ENCODE measurements around the gene DPH3.

Gene DPH3

GRCh38 chr3:16290827-16291196, 26.1 kb upstream of the DPH3 start:
- DNase-seq (ENCODE audit: low spot score), result no peak

GRCh38 chr3:16290007-16290826, 25.5 kb upstream of the DPH3 start:
- peak; percentile 38 for DNase-seq (ENCODE audit: low spot score)

GRCh38 chr3:16289144-16289889, 24.6 kb upstream of the DPH3 start:
- DNase-seq (ENCODE audit: low spot score), result no peak

GRCh38 chr3:16288664-16289063, 23.9 kb upstream of the DPH3 start:
- DNase-seq (ENCODE audit: low spot score), result no peak

GRCh38 chr3:16286751-16287543, 22.2 kb upstream of the DPH3 start:
- DNase-seq (ENCODE audit: low spot score), result no peak

GRCh38 chr3:16286161-16286560, 21.4 kb upstream of the DPH3 start:
- DNase-seq (ENCODE audit: low spot score), result no peak

GRCh38 chr3:16284633-16285032, 19.9 kb upstream of the DPH3 start:
- DNase-seq (ENCODE audit: low spot score), result no peak

- no peak for DNase-seq (ENCODE audit: low spot score)
Measured at GRCh38 chr3:16280671-16281070, 15.9 kb upstream of the DPH3 start.

- no peak for DNase-seq (ENCODE audit: low spot score)
Measured at GRCh38 chr3:16279010-16279801, 14.5 kb upstream of the DPH3 start.

GRCh38 chr3:16277471-16277870, 12.7 kb upstream of the DPH3 start:
- DNase-seq (ENCODE audit: low spot score), result no peak

- DNase-seq (ENCODE audit: low spot score), result no peak
Measured at GRCh38 chr3:16273867-16274266, 9.1 kb upstream of the DPH3 start.

- DNase-seq (ENCODE audit: low spot score), result no peak
Measured at GRCh38 chr3:16272588-16272987, 7.8 kb upstream of the DPH3 start.

GRCh38 chr3:16270855-16271254, 6.1 kb upstream of the DPH3 start:
- DNase-seq (ENCODE audit: low spot score), result no peak

GRCh38 chr3:16266714-16267113, 2.0 kb upstream of the DPH3 start:
- no peak for DNase-seq (ENCODE audit: low spot score)

- no peak for DNase-seq (ENCODE audit: low spot score)
Measured at GRCh38 chr3:16265455-16265786, 678 bp upstream of the DPH3 start.

- DNase-seq (ENCODE audit: low spot score), result no peak
Measured at GRCh38 chr3:16264174-16264707, 502 bp downstream of the DPH3 start.

- no peak for DNase-seq (ENCODE audit: low spot score)
Measured at GRCh38 chr3:16262174-16262573, 2.6 kb downstream of the DPH3 start.

GRCh38 chr3:16260046-16260445, 4.7 kb downstream of the DPH3 start:
- DNase-seq (ENCODE audit: low spot score), result no peak

GRCh38 chr3:16258866-16259265, 5.9 kb downstream of the DPH3 start:
- no peak for DNase-seq (ENCODE audit: low spot score)

- no peak for DNase-seq (ENCODE audit: low spot score)
Measured at GRCh38 chr3:16258177-16258576, 6.6 kb downstream of the DPH3 start.

GRCh38 chr3:16257309-16257708, 7.4 kb downstream of the DPH3 start:
- no peak for DNase-seq (ENCODE audit: low spot score)

GRCh38 chr3:16255726-16256125, 9.0 kb downstream of the DPH3 start:
- no peak for DNase-seq (ENCODE audit: low spot score)

Measured in AG08396 (cell line).